ENCODE data around the gene SOX10.
"Not testable (repeated sequence)": the region's sequence is repeated elsewhere in the genome, so short reads cannot be mapped to it uniquely, and the experiment has no call there.

Gene SOX10

GRCh38 chr22:37947142-37947795 is 37.1 kb downstream of the SOX10 start:
- not testable (repeated sequence) for H3K9me3 ChIP-seq (ENCODE audit: control insufficient read depth in 2 of 2, low read length in 2 of 2); H3K9ac ChIP-seq (ENCODE audit: low read depth in 1 of 2, low read length in 2 of 2); H3K27ac ChIP-seq (ENCODE audit: low read depth in 2 of 2, low read length in 2 of 2); H3K36me3 ChIP-seq (ENCODE audit: control insufficient read depth in 2 of 2, insufficient read depth in 2 of 2, low read length in 2 of 2); H3K4me3 ChIP-seq (ENCODE audit: low read length in 2 of 2); H3K4me1 ChIP-seq (ENCODE audit: control insufficient read depth in 2 of 2, insufficient read depth in 2 of 2, low read length in 2 of 2); H3K27me3 ChIP-seq (ENCODE audit: control insufficient read depth in 2 of 2, insufficient read depth in 2 of 2, low read length in 2 of 2)

GRCh38 chr22:37944423-37944822 is 39.9 kb downstream of the SOX10 start:
- H3K9ac ChIP-seq (ENCODE audit: low read depth in 1 of 2, low read length in 2 of 2); H3K9me3 ChIP-seq (ENCODE audit: control insufficient read depth in 2 of 2, low read length in 2 of 2); H3K4me1 ChIP-seq (ENCODE audit: control insufficient read depth in 2 of 2, insufficient read depth in 2 of 2, low read length in 2 of 2); H3K27ac ChIP-seq (ENCODE audit: low read depth in 2 of 2, low read length in 2 of 2); H3K27me3 ChIP-seq (ENCODE audit: control insufficient read depth in 2 of 2, insufficient read depth in 2 of 2, low read length in 2 of 2); H3K4me3 ChIP-seq (ENCODE audit: low read length in 2 of 2): not testable (repeated sequence)
- H3K36me3 ChIP-seq (ENCODE audit: control insufficient read depth in 2 of 2, insufficient read depth in 2 of 2, low read length in 2 of 2), result peaks cover 10 to 20% of the 10 kb centered on the region in 2 donors

- Histone ChIP-seq H3K4me3 (ENCODE audit: low read length in 2 of 2) (no peak overlapping the region), H3K4me1 (ENCODE audit: control insufficient read depth in 2 of 2, insufficient read depth in 2 of 2, low read length in 2 of 2) (no peaks in the 10 kb centered on the region), H3K9me3 (ENCODE audit: control insufficient read depth in 2 of 2, low read length in 2 of 2) (no peaks in the 10 kb centered on the region), H3K9ac (ENCODE audit: low read depth in 1 of 2, low read length in 2 of 2) (no peak overlapping the region), H3K36me3 (ENCODE audit: control insufficient read depth in 2 of 2, insufficient read depth in 2 of 2, low read length in 2 of 2) (peaks cover 10 to 20% of the 10 kb centered on the region in 2 donors), H3K27me3 (ENCODE audit: control insufficient read depth in 2 of 2, insufficient read depth in 2 of 2, low read length in 2 of 2) (no peaks in the 10 kb centered on the region), H3K27ac (ENCODE audit: low read depth in 2 of 2, low read length in 2 of 2) (no peak overlapping the region)
Observed at GRCh38 chr22:37943825-37944198, 40.5 kb downstream of the SOX10 start.

GRCh38 chr22:37943136-37943824 is 41.1 kb downstream of the SOX10 start:
- Histone ChIP-seq H3K36me3 (ENCODE audit: control insufficient read depth in 2 of 2, insufficient read depth in 2 of 2, low read length in 2 of 2) (peaks cover 10 to 20% of the 10 kb centered on the region in 2 donors), H3K9me3 (ENCODE audit: control insufficient read depth in 2 of 2, low read length in 2 of 2) (no peaks in the 10 kb centered on the region), H3K4me3 (ENCODE audit: low read length in 2 of 2) (no peak overlapping the region), H3K27me3 (ENCODE audit: control insufficient read depth in 2 of 2, insufficient read depth in 2 of 2, low read length in 2 of 2) (no peaks in the 10 kb centered on the region), H3K9ac (ENCODE audit: low read depth in 1 of 2, low read length in 2 of 2) (no peak overlapping the region), H3K4me1 (ENCODE audit: control insufficient read depth in 2 of 2, insufficient read depth in 2 of 2, low read length in 2 of 2) (no peaks in the 10 kb centered on the region), H3K27ac (ENCODE audit: low read depth in 2 of 2, low read length in 2 of 2) (no peak overlapping the region)

GRCh38 chr22:37942133-37942532 is 42.2 kb downstream of the SOX10 start:
- peaks cover 15 to 25% of the 10 kb centered on the region in 2 donors for H3K36me3 ChIP-seq (ENCODE audit: control insufficient read depth in 2 of 2, insufficient read depth in 2 of 2, low read length in 2 of 2)
- no peak overlapping the region for H3K9ac ChIP-seq (ENCODE audit: low read depth in 1 of 2, low read length in 2 of 2)
- no peak overlapping the region for H3K27ac ChIP-seq (ENCODE audit: low read depth in 2 of 2, low read length in 2 of 2)
- no peak overlapping the region for H3K4me3 ChIP-seq (ENCODE audit: low read length in 2 of 2)
- H3K27me3 ChIP-seq (ENCODE audit: control insufficient read depth in 2 of 2, insufficient read depth in 2 of 2, low read length in 2 of 2), result no peaks in the 10 kb centered on the region
- H3K4me1 ChIP-seq (ENCODE audit: control insufficient read depth in 2 of 2, insufficient read depth in 2 of 2, low read length in 2 of 2), result no peaks in the 10 kb centered on the region
- H3K9me3 ChIP-seq (ENCODE audit: control insufficient read depth in 2 of 2, low read length in 2 of 2), result no peaks in the 10 kb centered on the region

- Histone ChIP-seq H3K9me3 (ENCODE audit: control insufficient read depth in 2 of 2, low read length in 2 of 2) (no peaks in the 10 kb centered on the region), H3K27me3 (ENCODE audit: control insufficient read depth in 2 of 2, insufficient read depth in 2 of 2, low read length in 2 of 2) (no peaks in the 10 kb centered on the region), H3K27ac (ENCODE audit: low read depth in 2 of 2, low read length in 2 of 2) (no peak overlapping the region), H3K36me3 (ENCODE audit: control insufficient read depth in 2 of 2, insufficient read depth in 2 of 2, low read length in 2 of 2) (peaks cover 15 to 25% of the 10 kb centered on the region in 2 donors), H3K9ac (ENCODE audit: low read depth in 1 of 2, low read length in 2 of 2) (no peak overlapping the region), H3K4me1 (ENCODE audit: control insufficient read depth in 2 of 2, insufficient read depth in 2 of 2, low read length in 2 of 2) (no peaks in the 10 kb centered on the region), H3K4me3 (ENCODE audit: low read length in 2 of 2) (no peak overlapping the region)
Observed at GRCh38 chr22:37940698-37941376, 43.5 kb downstream of the SOX10 start.

GRCh38 chr22:37933711-37934376 is 50.5 kb downstream of the SOX10 start:
- Histone ChIP-seq H3K27me3 (ENCODE audit: control insufficient read depth in 2 of 2, insufficient read depth in 2 of 2, low read length in 2 of 2) (no peaks in the 10 kb centered on the region), H3K9me3 (ENCODE audit: control insufficient read depth in 2 of 2, low read length in 2 of 2) (no peaks in the 10 kb centered on the region), H3K4me1 (ENCODE audit: control insufficient read depth in 2 of 2, insufficient read depth in 2 of 2, low read length in 2 of 2) (peaks cover 10 to 11% of the 10 kb centered on the region in 2 donors), H3K27ac (ENCODE audit: low read depth in 2 of 2, low read length in 2 of 2) (peak overlapping the region; percentile 60 to 61), H3K9ac (ENCODE audit: low read depth in 1 of 2, low read length in 2 of 2) (peak overlapping the region in 1 of 2 donors; percentile 37), H3K36me3 (ENCODE audit: control insufficient read depth in 2 of 2, insufficient read depth in 2 of 2, low read length in 2 of 2) (peaks cover 30 to 31% of the 10 kb centered on the region in 2 donors), H3K4me3 (ENCODE audit: low read length in 2 of 2) (no peak overlapping the region)

- Histone ChIP-seq H3K36me3 (ENCODE audit: control insufficient read depth in 2 of 2, insufficient read depth in 2 of 2, low read length in 2 of 2) (peaks cover 33% of the 10 kb centered on the region in 2 donors), H3K27ac (ENCODE audit: low read depth in 2 of 2, low read length in 2 of 2) (peak overlapping the region; percentile 60 to 61), H3K27me3 (ENCODE audit: control insufficient read depth in 2 of 2, insufficient read depth in 2 of 2, low read length in 2 of 2) (no peaks in the 10 kb centered on the region), H3K4me3 (ENCODE audit: low read length in 2 of 2) (no peak overlapping the region), H3K9ac (ENCODE audit: low read depth in 1 of 2, low read length in 2 of 2) (no peak overlapping the region), H3K9me3 (ENCODE audit: control insufficient read depth in 2 of 2, low read length in 2 of 2) (no peaks in the 10 kb centered on the region), H3K4me1 (ENCODE audit: control insufficient read depth in 2 of 2, insufficient read depth in 2 of 2, low read length in 2 of 2) (peaks cover 10 to 11% of the 10 kb centered on the region in 2 donors)
Observed at GRCh38 chr22:37932821-37933578, 51.4 kb downstream of the SOX10 start.

- Histone ChIP-seq H3K4me3 (ENCODE audit: low read length in 2 of 2) (no peak overlapping the region), H3K9ac (ENCODE audit: low read depth in 1 of 2, low read length in 2 of 2) (no peak overlapping the region), H3K36me3 (ENCODE audit: control insufficient read depth in 2 of 2, insufficient read depth in 2 of 2, low read length in 2 of 2) (peaks cover 28 to 31% of the 10 kb centered on the region in 2 donors), H3K9me3 (ENCODE audit: control insufficient read depth in 2 of 2, low read length in 2 of 2) (no peaks in the 10 kb centered on the region), H3K4me1 (ENCODE audit: control insufficient read depth in 2 of 2, insufficient read depth in 2 of 2, low read length in 2 of 2) (peaks cover 10 to 11% of the 10 kb centered on the region in 2 donors), H3K27me3 (ENCODE audit: control insufficient read depth in 2 of 2, insufficient read depth in 2 of 2, low read length in 2 of 2) (no peaks in the 10 kb centered on the region), H3K27ac (ENCODE audit: low read depth in 2 of 2, low read length in 2 of 2) (no peak overlapping the region)
Observed at GRCh38 chr22:37932401-37932800, 52.0 kb downstream of the SOX10 start.
